22Rv1 (cell line): Measurements from ENCODE around the gene TMPRSS11A.

ENCODE experiments used
- ZFX ChIP-seq: fragments of 450-650 bp; IDR thresholded peaks from 2 replicates; pipeline ENCODE4 v1.6.1; 2017; ENCODE audit warnings: antibody characterized with exemption, borderline replicate concordance
- TF ChIP-seq, protein P1 (sequence below): fragments of 450-650 bp; IDR thresholded peaks from 2 replicates; pipeline ENCODE4 v1.5.1; 2017; ENCODE audit warnings: mild to moderate bottlenecking

DNA sequence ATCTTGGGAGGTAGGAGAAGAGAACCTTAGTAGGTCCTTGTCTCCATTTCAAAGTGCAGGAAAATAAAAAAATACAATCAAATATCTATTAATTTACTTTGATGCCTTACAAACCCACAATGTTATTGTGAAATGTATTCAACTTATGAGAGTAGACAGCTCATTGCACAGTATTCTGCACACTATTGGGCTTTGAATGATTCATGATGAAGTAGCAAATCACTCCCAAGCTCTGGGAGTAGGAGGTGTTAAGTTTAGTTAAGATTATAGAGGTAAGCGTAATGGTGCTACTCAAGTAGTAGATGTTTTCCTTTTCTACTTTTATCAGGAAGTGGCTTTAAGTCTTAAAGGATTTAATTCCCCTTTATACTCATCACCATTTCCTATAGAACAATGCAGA, 32.8 kb upstream of the TMPRSS11A start:
- TF ChIP-seq, protein P1, sequence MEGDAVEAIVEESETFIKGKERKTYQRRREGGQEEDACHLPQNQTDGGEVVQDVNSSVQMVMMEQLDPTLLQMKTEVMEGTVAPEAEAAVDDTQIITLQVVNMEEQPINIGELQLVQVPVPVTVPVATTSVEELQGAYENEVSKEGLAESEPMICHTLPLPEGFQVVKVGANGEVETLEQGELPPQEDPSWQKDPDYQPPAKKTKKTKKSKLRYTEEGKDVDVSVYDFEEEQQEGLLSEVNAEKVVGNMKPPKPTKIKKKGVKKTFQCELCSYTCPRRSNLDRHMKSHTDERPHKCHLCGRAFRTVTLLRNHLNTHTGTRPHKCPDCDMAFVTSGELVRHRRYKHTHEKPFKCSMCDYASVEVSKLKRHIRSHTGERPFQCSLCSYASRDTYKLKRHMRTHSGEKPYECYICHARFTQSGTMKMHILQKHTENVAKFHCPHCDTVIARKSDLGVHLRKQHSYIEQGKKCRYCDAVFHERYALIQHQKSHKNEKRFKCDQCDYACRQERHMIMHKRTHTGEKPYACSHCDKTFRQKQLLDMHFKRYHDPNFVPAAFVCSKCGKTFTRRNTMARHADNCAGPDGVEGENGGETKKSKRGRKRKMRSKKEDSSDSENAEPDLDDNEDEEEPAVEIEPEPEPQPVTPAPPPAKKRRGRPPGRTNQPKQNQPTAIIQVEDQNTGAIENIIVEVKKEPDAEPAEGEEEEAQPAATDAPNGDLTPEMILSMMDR, result no peak
- no peak for TF ChIP-seq ZFX
